K562 (cell line): ENCODE results near the gene GNG14. TPM values are rescaled to one million over a fixed set of nuclear protein-coding genes. Genes with fewer than 3 reads are reported as not detected.

Source experiments
- CBX8 ChIP-seq: fragments of 200-600 bp; sonication (generic); IDR thresholded peaks from 2 replicates; pipeline ENCODE4 v1.6.1; 2012; ENCODE audit warnings: borderline replicate concordance, mixed run types, low read depth, mild to moderate bottlenecking, moderate library complexity, mixed read lengths, low read length, control low read depth, inconsistent platforms; ENCODE audit not compliant: poor library complexity, severe bottlenecking; ENCODE audit errors: extremely low read depth
- CREM ChIP-seq: IDR thresholded peaks from 2 replicates; pipeline ENCODE4 v1.6.1; 2014; ENCODE audit warnings: antibody characterized with exemption, low read depth
- CSDE1 ChIP-seq, 2 experiments: fragments of 450-650 bp; IDR thresholded peaks; 2 replicates each; pipeline ENCODE4 v1.6.1; 2016; ENCODE audit warnings: mild to moderate bottlenecking in 1 of 2
- DDX20 ChIP-seq: fragments of 450-650 bp; IDR thresholded peaks from 2 replicates; pipeline ENCODE4 v1.6.1; 2016; ENCODE audit warnings: missing genetic modification characterization, low read depth, mild to moderate bottlenecking, missing compliant biosample characterization, moderate library complexity
- GABPB1 ChIP-seq: sonication (generic); formaldehyde crosslinking; IDR thresholded peaks from 2 replicates; pipeline ENCODE4 v1.8.0; 2022; ENCODE audit warnings: mild to moderate bottlenecking, missing genetic modification reagents
- HNRNPL ChIP-seq: fragments of 200-400 bp; formaldehyde crosslinking; IDR thresholded peaks from 2 replicates; pipeline ENCODE4 v1.6.1; 2017; ENCODE audit warnings: low read depth, mild to moderate bottlenecking, low read length
- MEIS2 ChIP-seq: fragments of 450-650 bp; IDR thresholded peaks from 2 replicates; pipeline ENCODE4 v1.6.1; 2014; ENCODE audit warnings: mild to moderate bottlenecking; ENCODE audit not compliant: partially characterized antibody
- PTRF ChIP-seq: fragments of 450-650 bp; IDR thresholded peaks from 2 replicates; pipeline ENCODE4 v1.6.1; 2016; ENCODE audit warnings: mild to moderate bottlenecking, missing genetic modification characterization, missing compliant biosample characterization
- RAD51 ChIP-seq: fragments of 450-650 bp; IDR thresholded peaks from 2 replicates; pipeline ENCODE4 v1.7.1; 2016; ENCODE audit warnings: low read depth, mild to moderate bottlenecking, borderline replicate concordance
- STAG1 ChIP-seq: sonication (generic); formaldehyde crosslinking; IDR thresholded peaks from 2 replicates; pipeline ENCODE4 v1.5.0; 2020; ENCODE audit warnings: missing genetic modification reagents, borderline replicate concordance
- TEAD2 ChIP-seq: fragments of 450-650 bp; IDR thresholded peaks from 2 replicates; pipeline ENCODE4 v1.6.1; 2016; ENCODE audit warnings: missing genetic modification characterization, control low read depth, missing compliant biosample characterization
- ZNF232 ChIP-seq: sonication (generic); formaldehyde crosslinking; IDR thresholded peaks from 2 replicates; pipeline ENCODE4 v1.8.0; 2022; ENCODE audit warnings: mild to moderate bottlenecking, missing genetic modification reagents
- ZNF347 ChIP-seq: fragments of 450-650 bp; formaldehyde crosslinking; IDR thresholded peaks from 2 replicates; pipeline ENCODE4 v1.4.0; 2020; ENCODE audit warnings: low read depth, mild to moderate bottlenecking, moderate library complexity
- ZNF695 ChIP-seq: fragments of 450-650 bp; formaldehyde crosslinking; IDR thresholded peaks from 2 replicates; pipeline ENCODE4 v1.4.0; 2020; ENCODE audit warnings: mild to moderate bottlenecking, moderate library complexity
- ZNF75A ChIP-seq: fragments of 450-650 bp; formaldehyde crosslinking; IDR thresholded peaks from 2 replicates; pipeline ENCODE4 v1.4.0; 2020; ENCODE audit warnings: mild to moderate bottlenecking
- ZNF766 ChIP-seq: fragments of 200-800 bp; sonication (Bioruptor generic); conservative IDR thresholded peaks from 2 replicates; pipeline ENCODE4 v1.6.1; 2016; ENCODE audit warnings: missing genetic modification characterization, missing compliant biosample characterization
- polyA plus RNA-seq, 8 experiments: library from polyadenylated mRNA; depleted of rRNA in 4 of 8; stranded (reverse) in 5 of 8; unstranded in 3 of 8; fragments of >200 nt; fragmentation: Nextera tagmentation in 2 of 8; fragmentation: Illumina TruSeq in 1 of 8; extraction: Ambion mirVana in 2 of 8; extraction: Trizol in 1 of 8; gene quantifications; 2 replicates each; pipeline versions ENCODE4 v1.2.1 to v1.2.3, GENCODE V29; 2011 to 2014; ENCODE audit warnings: inconsistent platforms in 1 of 8, missing spikeins in 1 of 8
- total RNA-seq, 7 experiments: library from RNA; depleted of rRNA in 6 of 7; stranded (reverse); fragments of >200 nt in 6 of 7; fragmentation: Illumina TruSeq in 2 of 7; extraction: Trizol in 2 of 7; gene quantifications; 2 replicates each; pipeline versions ENCODE4 v1.2.1 to v1.2.3, GENCODE V29; 2011 to 2021; ENCODE audit warnings: low replicate concordance in 1 of 7
- TF ChIP-seq, protein P1 (sequence below): fragments of 250-450 bp; sonication (Bioruptor Pico); IDR thresholded peaks from 2 replicates; pipeline ENCODE4 v1.4.0; 2020; ENCODE audit warnings: borderline replicate concordance
- TF ChIP-seq, protein P2 (sequence below), 2 experiments: fragments of 200-800 bp in 1 of 2; sonication (Bioruptor generic) in 1 of 2; sonication (generic) in 1 of 2; formaldehyde crosslinking in 1 of 2; IDR thresholded peaks in 1 of 2; conservative IDR thresholded peaks in 1 of 2; 2 replicates each; pipeline versions ENCODE4 v1.5.0 to v1.6.1; 2016 to 2020; ENCODE audit warnings: missing compliant biosample characterization in 1 of 2, missing genetic modification characterization in 1 of 2, missing genetic modification reagents in 1 of 2
- TF ChIP-seq, protein P3 (sequence below): sonication (generic); formaldehyde crosslinking; IDR thresholded peaks from 2 replicates; pipeline ENCODE4 v1.8.1; 2022; ENCODE audit warnings: missing genetic modification reagents
- TF ChIP-seq, protein P4 (sequence below): fragments of 450-650 bp; formaldehyde crosslinking; IDR thresholded peaks from 2 replicates; pipeline ENCODE4 v1.4.0; 2020; ENCODE audit warnings: mild to moderate bottlenecking, moderate library complexity

Gene GNG14
- total and polyA plus RNA-seq, 9 of the 15 experiments (the other 6 are each of a cell fraction or from before 2014, with no cell fraction given) = not detected

DNA sequence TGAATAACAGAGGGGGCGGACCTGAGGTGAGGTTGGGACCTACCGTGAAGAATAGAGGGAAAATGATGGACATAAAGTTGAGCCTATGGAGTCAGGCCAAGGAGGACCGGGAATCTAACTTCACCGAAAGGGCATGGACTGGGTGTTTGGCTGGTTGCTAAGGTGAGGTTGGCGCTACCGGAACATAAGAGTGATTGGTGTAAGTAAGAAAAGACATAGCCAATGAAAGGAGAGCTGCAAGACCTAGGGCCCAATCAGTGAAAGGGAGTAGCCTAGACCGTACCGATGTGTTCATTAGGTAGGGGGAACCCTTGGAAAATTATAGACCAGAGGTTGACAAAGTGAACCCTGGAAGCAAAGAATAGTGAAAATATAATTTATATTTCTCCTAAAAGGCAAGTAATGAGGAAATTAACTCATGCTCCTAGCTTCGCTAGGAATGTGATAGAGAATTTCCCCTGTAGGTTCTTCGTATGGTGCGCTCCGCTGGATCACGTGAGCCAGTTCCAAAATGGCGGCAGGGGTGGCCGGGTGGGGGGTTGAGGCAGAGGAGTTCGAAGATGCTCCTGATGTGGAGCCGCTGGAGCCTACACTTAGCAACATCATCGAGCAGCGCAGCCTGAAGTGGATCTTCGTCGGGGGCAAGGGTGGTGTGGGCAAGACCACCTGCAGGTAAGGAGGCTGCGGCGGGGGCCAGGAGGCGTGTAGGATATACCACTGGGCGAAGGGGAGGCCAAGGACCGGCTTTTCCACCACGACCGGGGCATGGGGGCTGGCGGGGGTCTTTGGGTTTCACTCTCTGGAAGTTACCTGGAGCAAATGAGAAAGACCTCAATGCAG lies 49.4 kb downstream of the GNG14 start, which contains the start of gene GET3 (continued):
- TF ChIP-seq ZNF232 (CRISPR knock-in tag) = no peak
- TF ChIP-seq PTRF (tag) = no peak
- TF ChIP-seq CBX8 = no peak
- TF ChIP-seq STAG1 (CRISPR knock-in tag) = no peak
- no peak for TF ChIP-seq ZNF766 (CRISPR knock-in tag)
- no peak for TF ChIP-seq ZNF695 (CRISPR knock-in tag)
- TF ChIP-seq, protein P1, sequence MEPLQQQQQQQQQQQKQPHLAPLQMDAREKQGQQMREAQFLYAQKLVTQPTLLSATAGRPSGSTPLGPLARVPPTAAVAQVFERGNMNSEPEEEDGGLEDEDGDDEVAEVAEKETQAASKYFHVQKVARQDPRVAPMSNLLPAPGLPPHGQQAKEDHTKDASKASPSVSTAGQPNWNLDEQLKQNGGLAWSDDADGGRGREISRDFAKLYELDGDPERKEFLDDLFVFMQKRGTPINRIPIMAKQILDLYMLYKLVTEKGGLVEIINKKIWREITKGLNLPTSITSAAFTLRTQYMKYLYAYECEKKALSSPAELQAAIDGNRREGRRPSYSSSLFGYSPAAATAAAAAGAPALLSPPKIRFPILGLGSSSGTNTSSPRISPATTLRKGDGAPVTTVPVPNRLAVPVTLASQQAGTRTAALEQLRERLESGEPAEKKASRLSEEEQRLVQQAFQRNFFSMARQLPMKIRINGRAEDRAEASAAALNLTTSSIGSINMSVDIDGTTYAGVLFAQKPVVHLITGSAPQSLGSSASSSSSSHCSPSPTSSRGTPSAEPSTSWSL (CRISPR knock-in tag) = no peak
- no peak for TF ChIP-seq HNRNPL
- 0 out of 4 replicates have a peak, but pooled peaks of 1 of the 2 experiments have one; percentile 40 for TF ChIP-seq CSDE1 (IDR thresholded peaks at IDR 0.05)
- no peak for TF ChIP-seq TEAD2
- no peak for TF ChIP-seq ZNF75A
- no peak for TF ChIP-seq DDX20
- TF ChIP-seq ZNF347 = no peak
- TF ChIP-seq GABPB1 = no peak
- TF ChIP-seq, protein P2, sequence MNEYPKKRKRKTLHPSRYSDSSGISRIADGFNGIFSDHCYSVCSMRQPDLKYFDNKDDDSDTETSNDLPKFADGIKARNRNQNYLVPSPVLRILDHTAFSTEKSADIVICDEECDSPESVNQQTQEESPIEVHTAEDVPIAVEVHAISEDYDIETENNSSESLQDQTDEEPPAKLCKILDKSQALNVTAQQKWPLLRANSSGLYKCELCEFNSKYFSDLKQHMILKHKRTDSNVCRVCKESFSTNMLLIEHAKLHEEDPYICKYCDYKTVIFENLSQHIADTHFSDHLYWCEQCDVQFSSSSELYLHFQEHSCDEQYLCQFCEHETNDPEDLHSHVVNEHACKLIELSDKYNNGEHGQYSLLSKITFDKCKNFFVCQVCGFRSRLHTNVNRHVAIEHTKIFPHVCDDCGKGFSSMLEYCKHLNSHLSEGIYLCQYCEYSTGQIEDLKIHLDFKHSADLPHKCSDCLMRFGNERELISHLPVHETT (CRISPR knock-in tag; conservative IDR thresholded peaks at IDR 0.05 in 1 of 2, IDR thresholded peaks at IDR 0.05 in 1 of 2) = no peak; a peak in 1 of 4 replicates
- peak; percentile 97 for TF ChIP-seq RAD51
- TF ChIP-seq, protein P3, sequence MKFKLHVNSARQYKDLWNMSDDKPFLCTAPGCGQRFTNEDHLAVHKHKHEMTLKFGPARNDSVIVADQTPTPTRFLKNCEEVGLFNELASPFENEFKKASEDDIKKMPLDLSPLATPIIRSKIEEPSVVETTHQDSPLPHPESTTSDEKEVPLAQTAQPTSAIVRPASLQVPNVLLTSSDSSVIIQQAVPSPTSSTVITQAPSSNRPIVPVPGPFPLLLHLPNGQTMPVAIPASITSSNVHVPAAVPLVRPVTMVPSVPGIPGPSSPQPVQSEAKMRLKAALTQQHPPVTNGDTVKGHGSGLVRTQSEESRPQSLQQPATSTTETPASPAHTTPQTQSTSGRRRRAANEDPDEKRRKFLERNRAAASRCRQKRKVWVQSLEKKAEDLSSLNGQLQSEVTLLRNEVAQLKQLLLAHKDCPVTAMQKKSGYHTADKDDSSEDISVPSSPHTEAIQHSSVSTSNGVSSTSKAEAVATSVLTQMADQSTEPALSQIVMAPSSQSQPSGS = no peak
- TF ChIP-seq, protein P4, sequence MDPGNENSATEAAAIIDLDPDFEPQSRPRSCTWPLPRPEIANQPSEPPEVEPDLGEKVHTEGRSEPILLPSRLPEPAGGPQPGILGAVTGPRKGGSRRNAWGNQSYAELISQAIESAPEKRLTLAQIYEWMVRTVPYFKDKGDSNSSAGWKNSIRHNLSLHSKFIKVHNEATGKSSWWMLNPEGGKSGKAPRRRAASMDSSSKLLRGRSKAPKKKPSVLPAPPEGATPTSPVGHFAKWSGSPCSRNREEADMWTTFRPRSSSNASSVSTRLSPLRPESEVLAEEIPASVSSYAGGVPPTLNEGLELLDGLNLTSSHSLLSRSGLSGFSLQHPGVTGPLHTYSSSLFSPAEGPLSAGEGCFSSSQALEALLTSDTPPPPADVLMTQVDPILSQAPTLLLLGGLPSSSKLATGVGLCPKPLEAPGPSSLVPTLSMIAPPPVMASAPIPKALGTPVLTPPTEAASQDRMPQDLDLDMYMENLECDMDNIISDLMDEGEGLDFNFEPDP (CRISPR knock-in tag) = no peak
- TF ChIP-seq MEIS2 = no peak
- peak; percentile 69 for TF ChIP-seq CREM
